Activated CD8-positive, alpha-beta memory T cell treated with anti-CD3 and anti-CD28 coated beads for 4 hours (primary cell): ENCODE data around the gene DNAJC4.
"Not testable (repeated sequence)": the region's sequence is repeated elsewhere in the genome, so short reads cannot be mapped to it uniquely, and the experiment has no call there.

ENCODE experiments used
- DNase-seq, 2 donors: peaks; one replicate each; pipeline ENCODE4 v3.0.0-alpha.2; 2020; ENCODE audit warnings: low read depth in 2 of 2

Gene DNAJC4

DNA sequence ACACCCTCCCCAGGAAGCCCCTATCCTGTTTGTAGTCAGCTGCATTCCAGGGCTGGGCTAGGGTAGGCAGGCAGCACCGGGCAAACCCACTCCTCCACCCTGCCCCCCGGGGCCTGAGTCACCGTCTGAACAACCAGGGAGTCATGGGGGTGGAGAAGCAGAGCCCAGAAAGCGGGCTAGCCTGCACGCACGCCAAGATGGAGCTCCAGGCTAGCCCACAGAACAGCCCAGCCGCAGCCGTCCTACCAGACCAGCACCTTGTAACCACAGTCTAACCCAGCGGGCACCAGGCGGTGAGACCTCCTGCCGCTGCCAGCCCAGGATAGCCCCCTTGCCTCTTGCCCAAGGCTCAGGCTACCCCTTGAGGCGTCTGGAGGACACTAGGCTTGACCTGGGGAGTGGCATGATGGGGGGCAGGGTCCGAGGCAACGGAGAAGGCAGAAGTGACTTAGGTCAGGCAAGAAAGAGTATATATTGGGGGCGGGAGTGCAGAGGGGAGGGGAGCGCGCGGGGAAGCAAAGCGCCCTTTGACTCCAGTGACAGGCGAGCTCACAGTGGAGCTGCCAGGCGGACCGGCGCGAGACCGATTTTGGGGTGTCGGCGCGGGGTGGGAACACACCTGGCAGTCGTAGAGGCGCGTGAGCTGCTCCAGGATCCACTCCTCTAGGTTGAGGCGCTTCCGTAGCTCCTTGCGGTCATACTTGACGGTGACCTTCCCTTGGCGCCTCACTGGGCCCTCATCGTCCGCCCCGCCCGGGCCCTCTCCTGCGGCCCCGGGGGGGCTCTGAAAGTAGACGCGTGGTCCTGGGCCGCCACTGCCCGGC is 15.7 kb downstream of the DNAJC4 start:
- DNase-seq = peak; percentile 72 to 74

GRCh38 chr11:64246621-64246870 is 16.2 kb downstream of the DNAJC4 start:
- not testable (repeated sequence) for DNase-seq

DNA sequence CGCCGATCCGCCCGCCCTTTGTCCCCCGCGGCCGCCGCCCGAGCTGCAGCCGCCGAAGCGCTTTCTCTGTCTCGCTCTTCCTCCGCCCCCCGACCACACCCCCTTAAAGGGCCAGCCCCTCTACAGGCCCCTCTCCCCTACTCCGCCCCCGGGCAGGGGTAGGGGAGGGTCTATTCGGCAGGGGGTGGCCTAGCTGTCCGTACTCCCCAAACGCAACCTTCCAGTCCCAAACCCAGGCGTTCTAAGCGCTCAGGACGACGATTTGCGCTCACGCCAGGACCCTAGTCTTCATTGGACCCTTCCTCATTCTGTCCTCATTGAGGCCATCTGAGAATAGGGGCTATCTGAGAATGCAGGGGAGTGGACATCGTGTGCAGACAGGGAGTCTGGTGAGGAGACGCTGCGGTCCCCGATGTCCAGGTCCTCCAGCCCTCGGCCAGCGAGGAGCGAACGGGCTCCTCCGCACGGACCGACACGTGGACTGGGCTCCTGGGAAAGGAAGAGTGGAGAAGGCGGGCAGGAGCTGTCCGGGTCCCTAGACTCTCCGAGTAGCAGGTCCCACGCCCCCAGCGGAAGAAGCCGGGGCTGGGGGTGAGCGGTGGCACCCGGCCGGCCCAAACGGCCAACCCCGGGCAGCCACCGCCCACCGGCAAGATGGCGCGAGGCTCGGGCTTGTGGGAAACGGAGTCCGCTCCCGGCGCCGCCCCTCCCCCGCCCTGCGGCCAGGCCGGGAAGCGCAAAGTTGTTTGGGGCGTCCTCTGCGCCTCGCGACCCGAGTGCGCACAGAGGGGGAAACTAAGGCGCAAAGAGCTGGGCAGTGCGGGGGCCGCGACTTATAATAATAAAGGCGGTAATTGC is 16.8 kb downstream of the DNAJC4 start, which contains the start of gene PPP1R14B:
PPP1R14B (minus strand) TSS at position 73 of the 858 bp plus-strand sequence. CDS start 270 bp downstream, outside the sequence.
- DNase-seq = peak; percentile 59 to 66

DNA sequence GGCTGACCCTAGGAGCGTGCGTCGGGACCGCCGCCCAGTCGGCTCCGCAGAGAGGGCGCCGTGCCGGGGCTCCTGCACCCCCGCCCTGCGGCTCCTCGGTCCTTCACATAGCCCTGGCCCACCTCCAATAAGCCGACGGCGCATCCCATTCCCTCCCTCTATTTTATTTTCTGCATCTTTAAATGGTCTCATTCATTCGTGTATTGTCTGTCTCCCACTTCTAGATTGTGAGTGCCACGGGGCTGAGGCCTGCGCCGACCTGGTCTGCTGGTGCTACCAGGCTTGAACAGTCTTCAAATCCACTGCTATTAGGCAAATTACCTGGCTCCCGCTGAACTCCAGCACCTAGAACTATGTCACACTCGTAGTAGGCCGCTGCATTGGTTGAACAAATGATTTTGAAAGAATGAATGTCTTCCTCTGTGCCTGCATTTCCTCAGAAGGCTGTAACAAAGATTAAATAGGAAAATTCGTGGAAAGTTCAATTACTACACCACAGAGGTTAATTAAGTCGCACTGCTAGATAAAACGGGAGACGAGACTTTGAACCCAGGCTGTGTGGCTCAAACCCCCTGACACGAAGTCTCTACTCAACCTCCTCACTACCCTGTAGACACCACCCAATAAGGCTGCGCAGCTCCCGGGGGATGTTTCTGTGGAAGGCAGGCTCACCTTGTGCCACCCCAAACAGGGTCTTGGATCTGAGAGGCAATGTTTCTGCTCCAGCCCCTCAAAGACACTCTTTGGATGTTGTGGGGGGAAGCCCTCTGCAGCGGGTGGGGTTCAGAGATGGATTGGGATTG is 17.6 kb downstream of the DNAJC4 start:
- no peak for DNase-seq

DNA sequence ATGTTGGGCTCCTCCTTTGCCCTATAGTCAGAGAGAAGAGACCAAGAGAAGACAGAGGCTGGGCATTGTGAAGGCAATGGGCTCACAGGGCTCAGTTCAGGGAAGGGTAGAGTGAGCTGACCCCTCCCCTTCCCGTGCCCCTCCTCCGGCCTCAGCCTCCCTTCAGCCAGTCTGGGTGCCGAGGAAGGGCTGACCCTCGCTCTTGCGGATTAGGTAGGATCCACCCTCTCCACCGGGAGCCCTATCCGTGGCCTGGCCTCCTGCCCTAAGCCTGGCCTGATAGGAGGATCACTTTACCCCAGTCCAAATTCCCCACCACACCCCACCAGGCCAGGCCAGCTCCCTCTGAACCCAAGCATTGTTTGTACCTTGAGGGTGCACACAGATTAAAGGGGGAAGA is 18.2 kb downstream of the DNAJC4 start:
- DNase-seq = no peak

- DNase-seq = no peak
Observed at GRCh38 chr11:64249038-64249437, 18.7 kb downstream of the DNAJC4 start.

DNA sequence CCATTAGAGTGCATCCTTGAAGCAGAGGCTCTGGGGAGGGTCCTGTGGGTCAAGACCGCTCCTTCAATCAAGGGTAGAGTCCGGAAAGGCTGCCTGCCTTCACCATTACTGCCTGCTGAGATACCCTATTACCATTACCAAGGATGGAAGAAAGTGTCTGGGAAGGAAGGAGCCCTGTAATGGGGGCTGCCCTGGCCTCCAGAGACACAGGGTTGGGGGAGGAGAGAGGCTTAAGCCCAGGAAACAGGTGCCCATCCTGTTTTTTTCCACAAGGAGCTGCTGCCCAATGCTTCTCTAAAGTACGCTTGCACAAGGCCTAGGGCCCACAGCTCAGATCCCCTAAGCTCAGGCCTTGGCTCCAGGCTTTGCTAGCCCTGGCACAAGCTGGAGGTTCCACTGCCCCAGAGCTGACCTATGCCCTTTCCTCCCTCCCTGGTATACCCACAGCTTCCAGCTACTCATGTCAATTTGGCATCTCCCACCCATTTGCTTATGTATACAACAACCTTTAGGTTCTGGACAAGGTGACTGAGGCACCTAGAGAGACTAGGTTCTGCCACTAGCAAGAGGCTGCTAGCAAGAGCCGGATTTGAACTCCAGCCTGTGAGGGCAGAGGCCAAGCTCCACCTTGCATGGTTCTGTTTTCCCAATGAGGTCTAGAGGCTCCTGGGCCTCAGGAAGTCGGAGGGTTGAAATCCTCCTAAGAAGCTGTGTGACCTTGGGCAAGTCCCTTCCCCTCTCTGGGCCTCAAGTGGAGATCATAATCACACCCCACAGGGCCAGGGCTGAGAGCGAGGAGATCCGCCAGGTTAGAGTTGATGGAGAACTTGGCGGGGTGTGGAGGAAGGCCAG is 19.4 kb downstream of the DNAJC4 start:
- DNase-seq = no peak

- DNase-seq = no peak
Observed at GRCh38 chr11:64250415-64251015, 20.2 kb downstream of the DNAJC4 start.

- DNase-seq = no peak
Observed at GRCh38 chr11:64251016-64251752, 20.8 kb downstream of the DNAJC4 start, which contains the start of gene PLCB3. TSS of gene PLCB3 (plus strand) at chr11:64251530. CDS start at chr11:64251650, 120 bp downstream.

DNA sequence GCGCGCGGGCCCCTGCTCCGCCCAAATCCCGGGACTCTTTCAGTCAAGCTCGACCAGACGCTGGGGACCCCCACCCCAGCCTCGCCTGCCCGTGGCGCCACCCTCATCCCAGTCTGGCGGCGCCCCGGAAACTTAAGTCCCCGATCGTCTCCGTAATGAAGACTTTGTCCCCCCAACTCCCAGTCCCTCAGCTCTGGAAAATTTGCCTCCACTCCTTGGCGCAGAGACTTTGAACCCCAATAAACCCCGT is 21.3 kb downstream of the DNAJC4 start:
- no peak for DNase-seq

DNA sequence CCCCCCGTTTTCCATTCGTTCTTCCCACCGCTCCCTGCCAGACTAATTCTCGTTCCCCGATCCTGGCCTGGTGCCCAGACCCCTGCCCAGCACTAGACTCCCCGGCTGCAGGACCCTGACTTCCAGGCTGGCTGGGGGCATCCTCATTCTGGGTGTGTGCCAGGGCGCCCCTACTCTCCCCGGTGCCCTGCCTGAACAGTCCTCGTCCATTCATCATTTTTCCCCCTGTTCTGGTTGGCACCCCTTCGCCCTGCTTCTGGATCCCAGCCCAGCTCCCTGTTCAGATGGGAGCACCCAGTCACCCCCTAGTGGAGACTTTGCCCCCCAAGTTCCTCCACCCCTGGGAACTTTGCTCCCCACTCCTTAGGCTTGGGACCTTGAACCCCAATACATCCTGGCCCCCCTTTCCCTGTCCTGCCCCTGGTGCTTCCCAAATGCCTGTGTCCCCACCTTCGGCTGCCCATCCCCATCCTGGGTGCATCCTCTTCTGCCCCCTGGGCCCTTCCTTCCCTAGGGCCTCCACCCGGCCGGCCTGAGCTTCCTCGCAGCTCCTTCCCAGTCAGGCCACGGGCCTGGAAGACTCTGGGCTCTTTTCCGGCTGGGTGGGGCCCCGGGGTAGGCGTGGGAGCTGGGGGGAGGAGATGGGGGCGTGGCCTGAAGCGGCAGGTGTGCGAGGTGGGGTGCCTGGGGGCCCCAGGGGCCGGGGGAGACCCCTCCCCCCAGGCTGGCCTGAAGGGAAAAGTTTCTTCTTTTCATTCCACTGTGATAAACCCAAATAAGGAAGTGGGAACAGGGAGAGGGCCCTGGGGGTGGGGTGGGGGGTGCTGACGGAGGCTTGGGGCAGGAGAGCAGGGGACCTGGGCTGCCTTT is 21.9 kb downstream of the DNAJC4 start:
- no peak for DNase-seq

DNA sequence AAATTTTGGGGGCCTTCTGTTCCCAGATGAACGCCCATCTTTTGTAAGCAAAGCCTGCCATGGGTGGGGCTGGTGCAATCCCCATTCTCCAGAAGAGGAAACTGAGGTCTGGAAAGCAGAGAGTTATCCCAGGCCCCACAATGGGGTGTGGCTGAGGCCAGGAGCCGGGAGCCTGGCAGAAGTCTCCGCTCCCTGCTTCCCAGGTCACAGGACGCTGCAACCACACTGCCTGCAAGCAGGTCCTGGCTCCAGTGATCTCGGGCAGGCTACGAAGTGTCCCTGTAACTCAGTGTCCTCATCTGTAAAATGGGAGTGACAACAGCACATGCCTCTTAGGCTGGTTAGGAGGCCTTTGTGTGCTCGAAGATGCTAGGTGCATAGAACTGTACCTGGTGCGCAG is 22.7 kb downstream of the DNAJC4 start:
- no peak for DNase-seq

DNA sequence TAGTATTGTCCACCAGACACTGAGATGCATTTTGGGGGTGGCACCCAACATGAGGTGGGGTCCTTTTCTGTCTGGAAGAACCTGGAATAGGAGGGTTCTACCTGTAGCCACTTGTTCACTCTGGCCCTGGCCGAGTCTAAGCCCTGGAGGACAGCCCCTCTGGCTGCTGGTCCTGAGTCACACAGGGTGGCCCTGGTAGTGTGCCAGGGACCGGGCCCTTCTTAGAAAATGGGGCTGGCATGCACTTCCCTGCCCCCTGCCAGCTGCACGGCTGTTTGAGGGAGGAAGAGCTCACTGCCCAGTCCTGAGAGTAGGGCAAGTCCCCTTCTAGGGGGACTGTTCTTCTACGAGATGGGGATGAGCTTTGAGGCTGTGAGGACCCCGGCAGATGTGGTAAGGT is 23.1 kb downstream of the DNAJC4 start:
- no peak for DNase-seq

- no peak for DNase-seq
Observed at GRCh38 chr11:64254326-64254725, 24.0 kb downstream of the DNAJC4 start.

GRCh38 chr11:64255135-64256128 is 25.1 kb downstream of the DNAJC4 start:
- no peak for DNase-seq

- no peak for DNase-seq
Observed at GRCh38 chr11:64256300-64256699, 26.0 kb downstream of the DNAJC4 start.

DNA sequence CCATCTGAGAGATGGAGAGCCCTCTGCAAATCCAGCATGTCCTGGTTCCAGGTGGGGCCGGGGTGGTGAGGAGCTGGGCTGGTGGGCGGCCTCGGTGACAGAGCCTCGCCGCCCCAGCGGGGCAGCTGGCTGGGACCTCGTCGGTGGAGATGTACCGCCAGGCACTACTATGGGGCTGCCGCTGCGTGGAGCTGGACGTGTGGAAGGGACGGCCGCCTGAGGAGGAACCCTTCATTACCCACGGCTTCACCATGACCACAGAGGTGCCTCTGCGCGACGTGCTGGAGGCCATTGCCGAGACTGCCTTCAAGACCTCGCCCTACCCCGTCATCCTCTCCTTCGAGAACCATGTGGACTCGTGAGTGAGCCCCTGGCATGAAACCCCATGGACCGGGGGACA is 28.0 kb downstream of the DNAJC4 start:
- no peak for DNase-seq

GRCh38 chr11:64258946-64259532 is 28.7 kb downstream of the DNAJC4 start:
- DNase-seq = no peak
